HEK293 (cell line): ENCODE data around the gene OR5AK2.

ENCODE experiments used
- CTCF ChIA-PET: fragments of 350-600 bp; formaldehyde crosslinking; extraction: SDS; loops from one replicate; lab custom pipeline; 2021; ENCODE audit warnings: antibody characterized with exemption; lab: Yijun Ruan, JAX
- POLR2A ChIA-PET: fragments of 300-600 bp; formaldehyde crosslinking; extraction: SDS; loops from one replicate; lab custom pipeline; 2020; ENCODE audit warnings: antibody characterized with exemption, inconsistent platforms; lab: Yijun Ruan, JAX
- H3K27ac ChIP-seq: fragments of 200-500 bp; sonication (Bioruptor generic); 2 replicates; pipeline ENCODE4 v1.5.1; 2014; ENCODE audit warnings: low read depth, low read length, control low read depth, inconsistent platforms; ENCODE audit errors: extremely low read depth
- H3K36me3 ChIP-seq, 2 experiments: fragments of 200-500 bp in 1 of 2; sonication (Bioruptor generic) in 1 of 2; 1 replicate in 1 of 2; 2 replicates in 1 of 2; pipeline ENCODE4 v1.5.1; 2014 to 2017; ENCODE audit warnings: inconsistent platforms in 2 of 2, low read length in 2 of 2; ENCODE audit not compliant: control insufficient read depth in 2 of 2, insufficient read depth in 1 of 2
- H3K4me1 ChIP-seq: fragments of 200-500 bp; sonication (Bioruptor generic); 2 replicates; pipeline ENCODE4 v1.5.1; 2014; ENCODE audit warnings: mild to moderate bottlenecking, low read length, inconsistent platforms; ENCODE audit not compliant: control insufficient read depth, insufficient read depth
- H3K4me3 ChIP-seq: 2 replicates; pipeline ENCODE4 v1.5.1; 2011; ENCODE audit warnings: low read depth, mild to moderate bottlenecking, control low read depth, low read length, moderate library complexity
- H3K9me3 ChIP-seq: fragments of 200-500 bp; sonication (Bioruptor generic); 2 replicates; pipeline ENCODE4 v1.5.1; 2014; ENCODE audit warnings: low read depth, low read length, inconsistent platforms; ENCODE audit not compliant: control insufficient read depth, insufficient read depth
- BCL11B ChIP-seq: fragments of 450-650 bp; formaldehyde crosslinking; IDR thresholded peaks from 2 replicates; pipeline ENCODE4 v1.5.1; 2016; ENCODE audit warnings: low read depth, missing biosample characterization, missing genetic modification characterization
- FEZF1 ChIP-seq: fragments of 450-650 bp; formaldehyde crosslinking; IDR thresholded peaks from 2 replicates; pipeline ENCODE4 v1.5.1; 2016; ENCODE audit warnings: missing biosample characterization, missing genetic modification characterization
- GFI1B ChIP-seq: fragments of 450-650 bp; formaldehyde crosslinking; IDR thresholded peaks from 2 replicates; pipeline ENCODE4 v1.5.1; 2016; ENCODE audit warnings: missing biosample characterization, missing genetic modification characterization
- IKZF3 ChIP-seq: fragments of 450-650 bp; IDR thresholded peaks from 2 replicates; pipeline ENCODE4 v1.5.0; 2018; ENCODE audit warnings: missing biosample characterization, mild to moderate bottlenecking, missing genetic modification characterization, moderate library complexity
- KLF1 ChIP-seq: fragments of 450-650 bp; formaldehyde crosslinking; IDR thresholded peaks from 2 replicates; pipeline ENCODE4 v1.5.1; 2016; ENCODE audit warnings: missing biosample characterization, missing genetic modification characterization
- KLF7 ChIP-seq: fragments of 450-650 bp; formaldehyde crosslinking; IDR thresholded peaks from 2 replicates; pipeline ENCODE4 v1.5.1; 2016; ENCODE audit warnings: missing biosample characterization, missing genetic modification characterization, borderline replicate concordance
- MZF1 ChIP-seq: fragments of 450-650 bp; formaldehyde crosslinking; IDR thresholded peaks from 2 replicates; pipeline ENCODE4 v1.5.1; 2017; ENCODE audit warnings: missing biosample characterization, missing genetic modification characterization, borderline replicate concordance
- OVOL3 ChIP-seq: fragments of 450-650 bp; formaldehyde crosslinking; IDR thresholded peaks from 2 replicates; pipeline ENCODE4 v1.5.1; 2016; ENCODE audit warnings: missing biosample characterization, missing genetic modification characterization
- WT1 ChIP-seq: fragments of 450-650 bp; formaldehyde crosslinking; IDR thresholded peaks from 2 replicates; pipeline ENCODE4 v1.5.1; 2016; ENCODE audit warnings: missing biosample characterization, missing genetic modification characterization
- ZBTB8A ChIP-seq: fragments of 450-650 bp; formaldehyde crosslinking; IDR thresholded peaks from 2 replicates; pipeline ENCODE4 v1.5.1; 2016; ENCODE audit warnings: missing biosample characterization, missing genetic modification characterization
- ZFP69B ChIP-seq: fragments of 450-650 bp; formaldehyde crosslinking; IDR thresholded peaks from 2 replicates; pipeline ENCODE4 v1.5.1; 2016; ENCODE audit warnings: missing biosample characterization, missing genetic modification characterization
- ZNF121 ChIP-seq: fragments of 450-650 bp; formaldehyde crosslinking; IDR thresholded peaks from 2 replicates; pipeline ENCODE4 v1.5.1; 2016; ENCODE audit warnings: missing biosample characterization, missing genetic modification characterization
- ZNF221 ChIP-seq: fragments of 450-650 bp; formaldehyde crosslinking; IDR thresholded peaks from 2 replicates; pipeline ENCODE4 v1.5.1; 2017; ENCODE audit warnings: missing biosample characterization, missing genetic modification characterization, borderline replicate concordance
- ZNF354C ChIP-seq: fragments of 450-650 bp; formaldehyde crosslinking; IDR thresholded peaks from 2 replicates; pipeline ENCODE4 v1.5.1; 2016; ENCODE audit warnings: missing biosample characterization, missing genetic modification characterization, low read depth, borderline replicate concordance
- ZNF433 ChIP-seq: fragments of 450-650 bp; formaldehyde crosslinking; IDR thresholded peaks from 2 replicates; pipeline ENCODE4 v1.5.1; 2016; ENCODE audit warnings: missing biosample characterization, missing genetic modification characterization, low read depth
- ZNF510 ChIP-seq: fragments of 450-650 bp; formaldehyde crosslinking; IDR thresholded peaks from 2 replicates; pipeline ENCODE4 v1.5.1; 2018; ENCODE audit warnings: mild to moderate bottlenecking, missing genetic modification characterization, missing biosample characterization; ENCODE audit not compliant: insufficient replicate concordance
- ZNF560 ChIP-seq: fragments of 450-650 bp; formaldehyde crosslinking; IDR thresholded peaks from 2 replicates; pipeline ENCODE4 v1.5.1; 2017; ENCODE audit warnings: missing biosample characterization, missing genetic modification characterization, borderline replicate concordance
- ZNF571 ChIP-seq: fragments of 450-650 bp; formaldehyde crosslinking; IDR thresholded peaks from 2 replicates; pipeline ENCODE4 v1.5.0; 2017; ENCODE audit warnings: missing biosample characterization, missing genetic modification characterization
- ZNF626 ChIP-seq: fragments of 450-650 bp; sonication (Bioruptor Pico); formaldehyde crosslinking; IDR thresholded peaks from 2 replicates; pipeline ENCODE4 v1.5.1; 2018; ENCODE audit warnings: missing biosample characterization, missing genetic modification characterization, inconsistent platforms
- ZNF654 ChIP-seq: fragments of 450-650 bp; formaldehyde crosslinking; IDR thresholded peaks from 2 replicates; pipeline ENCODE4 v1.5.1; 2016; ENCODE audit warnings: low read depth, missing biosample characterization, missing genetic modification characterization
- ZNF677 ChIP-seq: fragments of 450-650 bp; IDR thresholded peaks from 2 replicates; pipeline ENCODE4 v1.5.0; 2018; ENCODE audit warnings: missing biosample characterization, mild to moderate bottlenecking, missing genetic modification characterization, moderate library complexity
- ZNF747 ChIP-seq: fragments of 450-650 bp; formaldehyde crosslinking; IDR thresholded peaks from 2 replicates; pipeline ENCODE4 v1.5.1; 2016; ENCODE audit warnings: missing biosample characterization, missing genetic modification characterization
- ZNF776 ChIP-seq: fragments of 450-650 bp; formaldehyde crosslinking; IDR thresholded peaks from 2 replicates; pipeline ENCODE4 v1.5.0; 2017; ENCODE audit warnings: missing biosample characterization, missing genetic modification characterization, borderline replicate concordance
- ZNF777 ChIP-seq: fragments of 450-650 bp; formaldehyde crosslinking; IDR thresholded peaks from 2 replicates; pipeline ENCODE4 v1.5.1; 2017; ENCODE audit warnings: missing biosample characterization, missing genetic modification characterization, borderline replicate concordance
- ZSCAN23 ChIP-seq: fragments of 450-650 bp; formaldehyde crosslinking; IDR thresholded peaks from 2 replicates; pipeline ENCODE4 v1.5.1; 2016; ENCODE audit warnings: missing biosample characterization, missing genetic modification characterization
- TF ChIP-seq, protein P1 (sequence below): fragments of 450-650 bp; formaldehyde crosslinking; IDR thresholded peaks from 2 replicates; pipeline ENCODE4 v1.5.1; 2016; ENCODE audit warnings: missing biosample characterization, missing genetic modification characterization

OR5AK2 gene

DNA sequence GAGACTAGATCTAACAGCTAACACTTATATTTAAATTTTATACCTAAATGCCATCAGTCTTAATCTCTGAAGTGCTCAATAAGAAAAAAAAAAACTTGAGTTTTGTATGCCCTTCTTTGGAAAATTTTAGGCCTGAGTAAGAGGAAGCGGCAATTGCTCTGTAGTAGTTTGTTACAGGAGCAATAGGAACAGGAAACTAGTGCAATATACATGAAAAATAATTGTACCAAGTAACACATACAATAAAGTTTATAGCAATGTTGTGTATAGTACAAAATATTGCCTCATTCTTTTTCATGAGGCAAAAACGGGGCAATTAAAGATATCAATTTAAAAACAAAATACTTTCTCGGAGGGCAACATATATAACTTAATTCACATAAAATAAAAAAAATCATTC lies 19.7 kb downstream of the OR5AK2 start:
- CTCF ChIA-PET, result no interaction called here

DNA sequence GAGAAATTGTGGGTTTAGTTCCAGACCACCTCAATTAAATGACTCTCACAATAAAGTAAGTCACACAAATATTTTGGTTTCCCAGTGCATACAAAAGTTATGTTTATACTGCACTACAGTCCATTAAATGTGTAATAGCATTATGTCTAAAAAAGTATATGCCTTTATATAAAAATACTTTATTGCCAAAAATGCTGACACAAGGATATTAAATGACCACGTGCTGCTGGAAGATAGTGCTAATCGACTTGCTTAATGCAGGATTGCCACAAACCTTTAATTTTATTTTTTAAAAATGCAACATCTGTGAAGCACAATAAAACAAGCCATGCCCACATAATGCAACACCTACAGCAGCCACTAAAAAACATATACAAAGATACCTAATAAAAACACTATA lies 27.0 kb downstream of the OR5AK2 start:
- no peak overlapping the region for H3K4me3 ChIP-seq
- no peaks in the 10 kb centered on the region for H3K36me3 ChIP-seq
- H3K4me1 ChIP-seq, result no peaks in the 10 kb centered on the region
- no peak overlapping the region for H3K27ac ChIP-seq
- no peaks in the 10 kb centered on the region for H3K9me3 ChIP-seq
- CTCF ChIA-PET, result no interaction called here
- TF ChIP-seq GFI1B (tag by site-specific recombination) (no peak), WT1 (tag by site-specific recombination) (no peak)
- TF ChIP-seq, all 188 proteins: peak for 0
- POLR2A ChIA-PET, result no interaction called here

More for the DNA sequence above, 19.7 kb downstream of the OR5AK2 start:
- Histone ChIP-seq H3K36me3 (no peaks in the 10 kb centered on the region), H3K4me3 (no peak overlapping the region), H3K9me3 (no peaks in the 10 kb centered on the region), H3K4me1 (no peaks in the 10 kb centered on the region), H3K27ac (no peak overlapping the region)
- TF ChIP-seq OVOL3 (tag by site-specific recombination) (no peak), BCL11B (tag by site-specific recombination) (no peak), IKZF3 (tag by site-specific recombination) (no peak), ZBTB8A (tag by site-specific recombination) (no peak), ZNF776 (no peak), ZNF747 (no peak), ZFP69B (tag by site-specific recombination) (no peak)
- POLR2A ChIA-PET, result no interaction called here

DNA sequence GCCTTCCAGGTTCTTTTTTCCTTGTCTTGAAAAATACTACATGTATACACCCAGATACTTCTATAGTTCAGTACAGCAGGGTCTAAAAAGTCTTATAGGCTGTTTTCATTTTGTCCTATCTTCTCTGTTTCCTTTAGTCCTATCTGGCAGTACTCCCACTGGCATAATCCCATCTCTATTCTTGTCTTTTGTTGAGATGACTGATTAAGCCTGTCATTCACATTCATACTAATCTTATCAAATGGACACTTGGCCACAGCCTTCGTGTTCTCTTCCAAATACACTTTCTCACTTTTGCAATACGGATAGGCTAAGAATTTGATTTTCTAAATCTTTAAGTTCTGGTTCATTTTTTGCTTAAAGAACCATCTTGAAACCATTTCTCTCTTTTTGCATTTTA lies 42.8 kb downstream of the OR5AK2 start:
- no peak overlapping the region for H3K27ac ChIP-seq
- H3K9me3 ChIP-seq, result no peaks in the 10 kb centered on the region
- H3K4me3 ChIP-seq, result no peak overlapping the region
- ChIA-PET POLR2A (no interaction called here), CTCF (no interaction called here)
- H3K4me1 ChIP-seq, result no peaks in the 10 kb centered on the region
- TF ChIP-seq ZNF626 (tag by site-specific recombination) (no peak), ZNF354C (tag by site-specific recombination) (no peak), ZSCAN23 (tag by site-specific recombination) (no peak), ZNF221 (no peak), ZNF677 (tag by site-specific recombination) (no peak), ZNF433 (tag by site-specific recombination) (no peak), ZNF510 (no peak), ZNF777 (tag by site-specific recombination) (no peak), ZNF560 (no peak), ZNF654 (no peak), KLF7 (no peak), ZNF121 (no peak), ZNF571 (tag by site-specific recombination) (no peak), MZF1 (tag by site-specific recombination) (no peak), ZNF747 (no peak), FEZF1 (tag by site-specific recombination) (no peak), KLF1 (tag by site-specific recombination) (no peak)
- TF ChIP-seq, protein P1, sequence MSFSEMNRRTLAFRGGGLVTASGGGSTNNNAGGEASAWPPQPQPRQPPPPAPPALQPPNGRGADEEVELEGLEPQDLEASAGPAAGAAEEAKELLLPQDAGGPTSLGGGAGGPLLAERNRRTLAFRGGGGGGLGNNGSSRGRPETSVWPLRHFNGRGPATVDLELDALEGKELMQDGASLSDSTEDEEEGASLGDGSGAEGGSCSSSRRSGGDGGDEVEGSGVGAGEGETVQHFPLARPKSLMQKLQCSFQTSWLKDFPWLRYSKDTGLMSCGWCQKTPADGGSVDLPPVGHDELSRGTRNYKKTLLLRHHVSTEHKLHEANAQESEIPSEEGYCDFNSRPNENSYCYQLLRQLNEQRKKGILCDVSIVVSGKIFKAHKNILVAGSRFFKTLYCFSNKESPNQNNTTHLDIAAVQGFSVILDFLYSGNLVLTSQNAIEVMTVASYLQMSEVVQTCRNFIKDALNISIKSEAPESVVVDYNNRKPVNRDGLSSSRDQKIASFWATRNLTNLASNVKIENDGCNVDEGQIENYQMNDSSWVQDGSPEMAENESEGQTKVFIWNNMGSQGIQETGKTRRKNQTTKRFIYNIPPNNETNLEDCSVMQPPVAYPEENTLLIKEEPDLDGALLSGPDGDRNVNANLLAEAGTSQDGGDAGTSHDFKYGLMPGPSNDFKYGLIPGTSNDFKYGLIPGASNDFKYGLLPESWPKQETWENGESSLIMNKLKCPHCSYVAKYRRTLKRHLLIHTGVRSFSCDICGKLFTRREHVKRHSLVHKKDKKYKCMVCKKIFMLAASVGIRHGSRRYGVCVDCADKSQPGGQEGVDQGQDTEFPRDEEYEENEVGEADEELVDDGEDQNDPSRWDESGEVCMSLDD, result no peak
- H3K36me3 ChIP-seq, result no peaks in the 10 kb centered on the region
